ENCODE measurements around the gene CALD1. TPM values are rescaled to one million over a fixed set of nuclear protein-coding genes. Genes with fewer than 3 reads are reported as not detected.
A peak's percentile ranks its signal among the peaks of the same experiment; 100 is the strongest.

CALD1 gene
- total RNA-seq, 1 experiment from 2014 or later: 22.1 TPM

DNA sequence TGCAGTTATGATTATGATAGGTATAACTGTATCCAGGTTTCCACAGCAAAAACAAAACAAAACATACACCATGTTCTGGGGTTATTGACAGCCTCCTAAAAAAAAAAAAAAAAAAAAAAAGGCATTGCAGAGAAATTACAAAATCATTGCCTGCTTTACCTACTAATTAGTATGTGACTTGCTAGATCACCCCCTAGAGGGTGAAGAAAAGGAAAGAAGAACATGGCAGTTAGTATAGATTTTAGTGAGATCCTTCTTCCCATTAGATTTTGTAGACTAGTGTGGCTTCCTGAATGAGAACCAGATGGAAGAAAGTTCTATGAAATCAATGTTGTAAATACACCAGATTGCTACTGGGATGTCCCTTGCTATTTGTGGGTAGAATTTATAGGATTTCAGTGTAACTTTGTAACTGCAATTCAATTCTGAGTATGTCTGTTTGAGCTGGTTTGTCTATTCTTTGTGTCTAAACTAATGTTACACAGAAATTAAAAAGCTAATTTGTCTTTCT is 182.9 kb downstream of the CALD1 start:
- DNase-seq: no peak
- no peaks in the 10 kb centered on the region for H3K4me1 ChIP-seq (ENCODE audit: insufficient read depth, low read length)
- no peak overlapping the region for H3K4me3 ChIP-seq (ENCODE audit: low read length)
- H3F3A ChIP-seq (ENCODE audit: low read length, unreplicated experiment): no peaks in the 10 kb centered on the region
- no peak for ATAC-seq
- H3K9me2 ChIP-seq (replicated peaks; ENCODE audit: low read length): no peaks in the 10 kb centered on the region
- H3K27me3 ChIP-seq (ENCODE audit: low read length): no peaks in the 10 kb centered on the region
- no TSS peak for BruUV-seq (replicated peaks)
- H3K9ac ChIP-seq (ENCODE audit: low read length): no peak overlapping the region
- POLR2A ChIA-PET (ENCODE audit: unreplicated experiment): no interaction called here
- no peak overlapping the region for H3K27ac ChIP-seq (ENCODE audit: low read length)
- CTCF ChIA-PET: no interaction called here
- TF ChIP-seq EZH2 (IDR thresholded peaks at IDR 0.05; ENCODE audit: low read length, unreplicated experiment): no peak
- TF ChIP-seq, protein P1, sequence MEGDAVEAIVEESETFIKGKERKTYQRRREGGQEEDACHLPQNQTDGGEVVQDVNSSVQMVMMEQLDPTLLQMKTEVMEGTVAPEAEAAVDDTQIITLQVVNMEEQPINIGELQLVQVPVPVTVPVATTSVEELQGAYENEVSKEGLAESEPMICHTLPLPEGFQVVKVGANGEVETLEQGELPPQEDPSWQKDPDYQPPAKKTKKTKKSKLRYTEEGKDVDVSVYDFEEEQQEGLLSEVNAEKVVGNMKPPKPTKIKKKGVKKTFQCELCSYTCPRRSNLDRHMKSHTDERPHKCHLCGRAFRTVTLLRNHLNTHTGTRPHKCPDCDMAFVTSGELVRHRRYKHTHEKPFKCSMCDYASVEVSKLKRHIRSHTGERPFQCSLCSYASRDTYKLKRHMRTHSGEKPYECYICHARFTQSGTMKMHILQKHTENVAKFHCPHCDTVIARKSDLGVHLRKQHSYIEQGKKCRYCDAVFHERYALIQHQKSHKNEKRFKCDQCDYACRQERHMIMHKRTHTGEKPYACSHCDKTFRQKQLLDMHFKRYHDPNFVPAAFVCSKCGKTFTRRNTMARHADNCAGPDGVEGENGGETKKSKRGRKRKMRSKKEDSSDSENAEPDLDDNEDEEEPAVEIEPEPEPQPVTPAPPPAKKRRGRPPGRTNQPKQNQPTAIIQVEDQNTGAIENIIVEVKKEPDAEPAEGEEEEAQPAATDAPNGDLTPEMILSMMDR (conservative IDR thresholded peaks at IDR 0.05; ENCODE audit: low read depth, low read length): no peak; the same call in 1 of the 2 replicates
- TF ChIP-seq EZH2phosphoT487 (IDR thresholded peaks at IDR 0.05; ENCODE audit: borderline replicate concordance, low read length): no peak
- no peaks in the 10 kb centered on the region for H3K79me2 ChIP-seq (ENCODE audit: low read length)
- intact Hi-C loops (cut with micrococcal nuclease): no loop called here
- H4K20me1 ChIP-seq (ENCODE audit: low read length): no peaks in the 10 kb centered on the region
- H2AFZ ChIP-seq (ENCODE audit: low read length): no peak overlapping the region
- H3K36me3 ChIP-seq (ENCODE audit: low read depth, low read length): peaks cover 4% of the 10 kb centered on the region; the same call in 1 of the 2 replicates
- H3K4me2 ChIP-seq (ENCODE audit: low read length): no peak overlapping the region
- H3K9me3 ChIP-seq (ENCODE audit: low read length): no peaks in the 10 kb centered on the region

DNA sequence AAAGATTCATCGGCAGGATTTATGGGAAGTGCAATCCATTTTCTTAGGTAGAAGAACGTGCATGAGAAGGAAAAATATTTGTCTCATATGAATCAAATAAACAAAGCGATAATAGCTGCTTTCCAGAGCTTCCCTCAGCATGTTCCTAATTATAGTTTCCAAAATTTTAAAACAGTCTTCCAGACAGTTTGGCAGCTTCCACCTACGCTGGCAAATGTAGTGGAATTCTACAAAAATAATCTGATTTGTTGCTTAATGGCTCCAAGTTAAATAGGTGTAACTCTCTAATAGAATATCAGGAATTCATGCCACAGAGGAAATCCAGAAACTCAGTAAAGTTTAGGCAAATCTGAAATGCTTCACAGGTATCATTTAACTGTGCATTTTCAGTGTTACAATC is 183.6 kb downstream of the CALD1 start:
- H3K4me3 ChIP-seq (ENCODE audit: low read length): no peak overlapping the region
- H3K4me2 ChIP-seq (ENCODE audit: low read length): no peak overlapping the region
- peaks cover 4% of the 10 kb centered on the region; the same call in 1 of the 2 replicates for H3K36me3 ChIP-seq (ENCODE audit: low read depth, low read length)
- H3K79me2 ChIP-seq (ENCODE audit: low read length): no peaks in the 10 kb centered on the region
- H3K9ac ChIP-seq (ENCODE audit: low read length): no peak overlapping the region
- H3F3A ChIP-seq (ENCODE audit: low read length, unreplicated experiment): no peaks in the 10 kb centered on the region
- no peaks in the 10 kb centered on the region for H3K27me3 ChIP-seq (ENCODE audit: low read length)
- ChIA-PET POLR2A (ENCODE audit: unreplicated experiment) (no interaction called here), CTCF (no interaction called here)
- no peak for ATAC-seq
- no peaks in the 10 kb centered on the region for H4K20me1 ChIP-seq (ENCODE audit: low read length)
- TF ChIP-seq, protein P1 (conservative IDR thresholded peaks at IDR 0.05; ENCODE audit: low read depth, low read length): no peak
- TF ChIP-seq EZH2phosphoT487 (IDR thresholded peaks at IDR 0.05; ENCODE audit: borderline replicate concordance, low read length): no peak
- intact Hi-C loops (cut with micrococcal nuclease): no loop called here
- no peak overlapping the region for H3K27ac ChIP-seq (ENCODE audit: low read length)
- no peaks in the 10 kb centered on the region for H3K9me2 ChIP-seq (replicated peaks; ENCODE audit: low read length)
- no peak overlapping the region for H2AFZ ChIP-seq (ENCODE audit: low read length)
- DNase-seq: no peak
- H3K4me1 ChIP-seq (ENCODE audit: insufficient read depth, low read length): no peaks in the 10 kb centered on the region
- BruUV-seq (replicated peaks): no TSS peak
- H3K9me3 ChIP-seq (ENCODE audit: low read length): no peaks in the 10 kb centered on the region

DNA sequence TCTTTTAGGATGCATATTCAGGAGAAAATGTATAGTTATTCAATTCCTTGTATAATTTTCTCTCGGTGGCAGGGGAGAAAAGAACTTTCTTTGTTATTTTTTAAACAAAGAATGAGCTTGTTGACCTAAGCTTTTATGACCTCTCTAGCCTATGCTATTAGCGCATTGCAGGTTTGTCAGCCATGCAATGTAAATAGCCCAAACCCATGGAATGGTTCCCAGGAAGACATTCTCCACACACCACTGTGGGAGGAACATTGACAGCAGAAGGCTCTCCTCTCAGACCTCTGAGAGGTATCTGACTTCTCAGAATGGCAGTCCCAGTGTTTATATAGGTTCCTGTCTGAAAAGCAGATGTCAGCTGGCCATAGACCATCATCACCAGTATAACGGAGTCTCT is 187.3 kb downstream of the CALD1 start:
- BruUV-seq (replicated peaks): no TSS peak

More for the DNA sequence above, 187.3 kb downstream of the CALD1 start:
- no peak overlapping the region for H3K4me2 ChIP-seq (ENCODE audit: low read length)
- DNase-seq: peak; percentile 34
- no peaks in the 10 kb centered on the region for H3K9me3 ChIP-seq (ENCODE audit: low read length)
- TF ChIP-seq EZH2 (IDR thresholded peaks at IDR 0.05; ENCODE audit: low read length, unreplicated experiment) (no peak), EZH2phosphoT487 (IDR thresholded peaks at IDR 0.05; ENCODE audit: borderline replicate concordance, low read length) (no peak)
- TF ChIP-seq, protein P1 (conservative IDR thresholded peaks at IDR 0.05; ENCODE audit: low read depth, low read length): no peak
- 0 out of 2 replicates have a peak, but pooled peaks cover 4% of the 10 kb centered on the region for H3K36me3 ChIP-seq (ENCODE audit: low read depth, low read length)
- H3F3A ChIP-seq (ENCODE audit: low read length, unreplicated experiment): no peaks in the 10 kb centered on the region
- no peak overlapping the region for H3K9ac ChIP-seq (ENCODE audit: low read length)
- H3K79me2 ChIP-seq (ENCODE audit: low read length): no peaks in the 10 kb centered on the region
- H3K9me2 ChIP-seq (replicated peaks; ENCODE audit: low read length): no peaks in the 10 kb centered on the region
- ATAC-seq: peak; percentile 100
- ChIA-PET POLR2A (ENCODE audit: unreplicated experiment) (interaction anchor here (0.6 kb wide), 2 partner anchors 130 to 204 kb away, joined by 4 to 7 read pairs; partner anchors contain the start of gene CYREN), CTCF (interaction anchor here (0.6 kb wide), 1 partner anchor 20 kb away, joined by 3 read pairs; no protein-coding TSS in a partner anchor)
- H3K27me3 ChIP-seq (ENCODE audit: low read length): no peaks in the 10 kb centered on the region
- no peaks in the 10 kb centered on the region for H4K20me1 ChIP-seq (ENCODE audit: low read length)
- no peak overlapping the region for H3K4me3 ChIP-seq (ENCODE audit: low read length)
- intact Hi-C loops (cut with micrococcal nuclease): loop anchor here (1.0 to 5.0 kb wide), 2 partner anchors 20 to 206 kb away; partner anchors contain the start of genes AGBL3 and CYREN
- H3K27ac ChIP-seq (ENCODE audit: low read length): no peak overlapping the region
- no peaks in the 10 kb centered on the region for H3K4me1 ChIP-seq (ENCODE audit: insufficient read depth, low read length)
- H2AFZ ChIP-seq (ENCODE audit: low read length): no peak overlapping the region

Data from PC-3 (cell line).